OCI-LY3 (cell line): Measurements from ENCODE around the gene INTS15.

Source experiments
- H2AFZ ChIP-seq: fragments of 200-600, 300-600 bp; shearing (Covaris generic); 2 replicates; pipeline ENCODE4 v1.6.0; 2014; ENCODE audit warnings: antibody characterized with exemption, low read depth, low read length
- H3K27ac ChIP-seq: fragments of 200-600, 300-600 bp; sonication (generic); 2 replicates; pipeline ENCODE4 v1.5.1; 2014; ENCODE audit warnings: mild to moderate bottlenecking, low read length, moderate library complexity, mixed read lengths
- H3K27me3 ChIP-seq: fragments of 200-600, 300-600 bp; sonication (generic); 2 replicates; pipeline ENCODE4 v1.6.1; 2014; ENCODE audit warnings: low read depth, low read length, mixed read lengths
- H3K36me3 ChIP-seq: fragments of 200-600, 300-600 bp; sonication (generic); replicated peaks from 2 replicates; pipeline ENCODE3; 2014; ENCODE audit warnings: low read depth, low read length, mixed read lengths
- H3K4me1 ChIP-seq: fragments of 300-600, 200-600 bp; sonication (generic); 2 replicates; pipeline ENCODE4 v1.6.1; 2014; ENCODE audit warnings: low read length, mixed read lengths
- H3K4me2 ChIP-seq: fragments of 200-600, 300-600 bp; sonication (generic); 2 replicates; pipeline ENCODE4 v1.6.1; 2014; ENCODE audit warnings: low read length, mixed read lengths
- H3K4me3 ChIP-seq: fragments of 300-600, 200-600 bp; sonication (generic); 2 replicates; pipeline ENCODE4 v1.5.1; 2014; ENCODE audit warnings: antibody characterized with exemption, mild to moderate bottlenecking, low read length, moderate library complexity
- H3K79me2 ChIP-seq: fragments of 300-600, 200-600 bp; shearing (Covaris generic); 2 replicates; pipeline ENCODE4 v1.6.1; 2014; ENCODE audit warnings: mild to moderate bottlenecking, low read length, mixed read lengths
- H3K9ac ChIP-seq: fragments of 300-600, 200-600 bp; shearing (Covaris generic); 2 replicates; pipeline ENCODE4 v1.6.0; 2014; ENCODE audit warnings: mild to moderate bottlenecking, low read length, moderate library complexity
- H3K9me3 ChIP-seq: fragments of 200-600, 300-600 bp; shearing (Covaris generic); 2 replicates; pipeline ENCODE4 v1.6.1; 2014; ENCODE audit warnings: low read length, mixed read lengths; ENCODE audit not compliant: insufficient read depth
- H4K20me1 ChIP-seq: fragments of 200-600, 300-600 bp; sonication (generic); 2 replicates; pipeline ENCODE4 v1.6.1; 2016; ENCODE audit warnings: low read length, mixed read lengths; ENCODE audit not compliant: insufficient read depth
- CTCF ChIP-seq: fragments of 200-600, 300-600 bp; sonication (generic); IDR thresholded peaks from 2 replicates; pipeline ENCODE4 v1.5.1; 2014; ENCODE audit warnings: antibody characterized with exemption, low read length, low read depth
- EZH2phosphoT487 ChIP-seq: fragments of 200-600 bp; shearing (Covaris generic); IDR thresholded peaks from 2 replicates; pipeline ENCODE4 v1.6.1; 2018; ENCODE audit warnings: antibody characterized with exemption, mixed run types, low read depth

INTS15 gene

GRCh38 chr7:6621195-6622133 lies 31.6 kb downstream of the INTS15 start:
- TF ChIP-seq CTCF (no peak), EZH2phosphoT487 (no peak)
- no peak overlapping the region for H3K9ac ChIP-seq
- no peak overlapping the region for H3K27ac ChIP-seq
- no peaks in the 10 kb centered on the region for H4K20me1 ChIP-seq
- H3K4me1 ChIP-seq = peaks cover 26% of the 10 kb centered on the region
- no peaks in the 10 kb centered on the region for H3K36me3 ChIP-seq
- H2AFZ ChIP-seq = no peak overlapping the region
- no peaks in the 10 kb centered on the region for H3K27me3 ChIP-seq
- no peaks in the 10 kb centered on the region for H3K79me2 ChIP-seq
- peak overlapping the region; percentile 36 for H3K4me2 ChIP-seq
- no peaks in the 10 kb centered on the region for H3K9me3 ChIP-seq
- H3K4me3 ChIP-seq = peak overlapping the region; percentile 33; the same call in 1 of the 2 replicates

GRCh38 chr7:6622134-6622710 lies 32.4 kb downstream of the INTS15 start:
- no peak overlapping the region for H3K27ac ChIP-seq
- H3K4me3 ChIP-seq = no peak overlapping the region
- no peaks in the 10 kb centered on the region for H3K36me3 ChIP-seq
- peaks cover 26% of the 10 kb centered on the region for H3K4me1 ChIP-seq
- H3K9ac ChIP-seq = no peak overlapping the region
- no peaks in the 10 kb centered on the region for H4K20me1 ChIP-seq
- H3K4me2 ChIP-seq = no peak overlapping the region
- TF ChIP-seq CTCF (no peak), EZH2phosphoT487 (no peak)
- H2AFZ ChIP-seq = no peak overlapping the region
- H3K9me3 ChIP-seq = no peaks in the 10 kb centered on the region
- no peaks in the 10 kb centered on the region for H3K27me3 ChIP-seq
- no peaks in the 10 kb centered on the region for H3K79me2 ChIP-seq

GRCh38 chr7:6623589-6624245 lies 33.9 kb downstream of the INTS15 start:
- no peaks in the 10 kb centered on the region for H4K20me1 ChIP-seq
- peak overlapping the region; percentile 79; the same call in 1 of the 2 replicates for H2AFZ ChIP-seq
- H3K79me2 ChIP-seq = no peaks in the 10 kb centered on the region
- no peaks in the 10 kb centered on the region for H3K36me3 ChIP-seq
- H3K27ac ChIP-seq = no peak overlapping the region
- peaks cover 26% of the 10 kb centered on the region for H3K4me1 ChIP-seq
- TF ChIP-seq EZH2phosphoT487 = no peak
- no peak for TF ChIP-seq CTCF
- peak overlapping the region; percentile 20; the same call in 1 of the 2 replicates for H3K4me2 ChIP-seq
- no peaks in the 10 kb centered on the region for H3K9me3 ChIP-seq
- no peak overlapping the region for H3K4me3 ChIP-seq
- H3K27me3 ChIP-seq = no peaks in the 10 kb centered on the region
- H3K9ac ChIP-seq = no peak overlapping the region

- Histone ChIP-seq H3K4me3 (no peak overlapping the region), H3K4me2 (no peak overlapping the region), H3K36me3 (no peaks in the 10 kb centered on the region)
Measured at GRCh38 chr7:6624246-6624611, 34.4 kb downstream of the INTS15 start.

More at GRCh38 chr7:6624246-6624611, 34.4 kb downstream of the INTS15 start:
- Histone ChIP-seq H3K9me3 (no peaks in the 10 kb centered on the region), H3K79me2 (no peaks in the 10 kb centered on the region), H3K27ac (no peak overlapping the region), H3K9ac (no peak overlapping the region), H2AFZ (peak overlapping the region; percentile 79; the same call in 1 of the 2 replicates), H3K27me3 (no peaks in the 10 kb centered on the region), H3K4me1 (peaks cover 26% of the 10 kb centered on the region), H4K20me1 (no peaks in the 10 kb centered on the region)
- TF ChIP-seq EZH2phosphoT487 (no peak), CTCF (no peak)
